Type B pancreatic cell (in vitro differentiated cells): ENCODE data around the gene GABARAP. TPM values are rescaled to one million over a fixed set of nuclear protein-coding genes. Genes with fewer than 3 reads are reported as not detected.
A peak's percentile ranks its signal among the peaks of the same experiment; 100 is the strongest.
"Not testable (repeated sequence)": the region's sequence is repeated elsewhere in the genome, so short reads cannot be mapped to it uniquely, and the experiment has no call there.

ENCODE experiments used
- DNase-seq: peaks from one replicate; pipeline ENCODE4 v3.0.0; 2021; ENCODE audit warnings: mixed read lengths; ENCODE audit not compliant: unreplicated experiment; ENCODE audit errors: extremely low spot score
- H3K27ac Mint-ChIP-seq: 2 replicates; pipeline ENCODE4 v1.8.0; 2021; ENCODE audit warnings: mild to moderate bottlenecking, mixed read lengths
- H3K27me3 Mint-ChIP-seq: 2 replicates; pipeline ENCODE4 v1.8.0; 2021; ENCODE audit warnings: mixed read lengths
- H3K36me3 Mint-ChIP-seq: 2 replicates; pipeline ENCODE4 v1.8.0; 2021; ENCODE audit warnings: mixed read lengths
- H3K4me1 Mint-ChIP-seq: one replicate; pipeline ENCODE4 v1.8.0; 2021; ENCODE audit warnings: mixed read lengths; ENCODE audit not compliant: unreplicated experiment
- H3K4me3 Mint-ChIP-seq: 2 replicates; pipeline ENCODE4 v1.8.0; 2021; ENCODE audit warnings: mild to moderate bottlenecking, mixed read lengths
- H3K9me3 Mint-ChIP-seq: 2 replicates; pipeline ENCODE4 v1.8.0; 2021; ENCODE audit warnings: mixed read lengths
- total RNA-seq: library from RNA; stranded (reverse); gene quantifications from 2 replicates; pipeline ENCODE4 v1.2.1, GENCODE V29; 2021; ENCODE audit warnings: low replicate concordance
- TF ChIP-seq, protein P1 (sequence below): fragments of 200-600 bp; sonication (generic); conservative IDR thresholded peaks from 2 replicates; pipeline ENCODE4 v1.5.0; 2021; ENCODE audit warnings: antibody characterized with exemption, mild to moderate bottlenecking

The GABARAP gene
- total RNA-seq, 1 donor from 2014 or later: 478 TPM

DNA sequence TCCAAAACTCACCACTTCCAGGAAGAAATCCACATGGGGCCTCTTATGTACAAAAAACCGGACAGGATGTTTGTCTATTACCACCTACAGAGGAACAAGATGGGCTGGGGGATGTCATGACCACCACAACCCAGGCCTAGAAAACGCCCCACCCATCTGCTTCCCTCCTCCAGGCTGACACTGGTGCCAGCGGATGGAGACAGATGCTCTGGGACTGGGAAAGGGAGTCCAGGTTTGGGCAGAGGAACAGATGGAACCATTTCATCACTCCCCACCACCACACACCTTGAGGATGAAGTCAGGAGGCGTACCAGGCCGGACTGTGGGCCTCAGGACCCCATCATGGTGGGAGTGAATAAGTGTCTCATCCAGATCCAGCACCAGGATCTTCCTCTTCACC is 4.5 kb upstream of the GABARAP start:
- peak overlapping the region; percentile 23 for H3K4me3 Mint-ChIP-seq
- H3K27me3 Mint-ChIP-seq: peaks cover 4% of the 10 kb centered on the region
- H3K36me3 Mint-ChIP-seq: peaks cover 17% of the 10 kb centered on the region
- peak overlapping the region; percentile 27 for H3K27ac Mint-ChIP-seq
- DNase-seq: no peak
- no peaks in the 10 kb centered on the region for H3K9me3 Mint-ChIP-seq
- H3K4me1 Mint-ChIP-seq: peaks cover 33% of the 10 kb centered on the region
- TF ChIP-seq, protein P1, sequence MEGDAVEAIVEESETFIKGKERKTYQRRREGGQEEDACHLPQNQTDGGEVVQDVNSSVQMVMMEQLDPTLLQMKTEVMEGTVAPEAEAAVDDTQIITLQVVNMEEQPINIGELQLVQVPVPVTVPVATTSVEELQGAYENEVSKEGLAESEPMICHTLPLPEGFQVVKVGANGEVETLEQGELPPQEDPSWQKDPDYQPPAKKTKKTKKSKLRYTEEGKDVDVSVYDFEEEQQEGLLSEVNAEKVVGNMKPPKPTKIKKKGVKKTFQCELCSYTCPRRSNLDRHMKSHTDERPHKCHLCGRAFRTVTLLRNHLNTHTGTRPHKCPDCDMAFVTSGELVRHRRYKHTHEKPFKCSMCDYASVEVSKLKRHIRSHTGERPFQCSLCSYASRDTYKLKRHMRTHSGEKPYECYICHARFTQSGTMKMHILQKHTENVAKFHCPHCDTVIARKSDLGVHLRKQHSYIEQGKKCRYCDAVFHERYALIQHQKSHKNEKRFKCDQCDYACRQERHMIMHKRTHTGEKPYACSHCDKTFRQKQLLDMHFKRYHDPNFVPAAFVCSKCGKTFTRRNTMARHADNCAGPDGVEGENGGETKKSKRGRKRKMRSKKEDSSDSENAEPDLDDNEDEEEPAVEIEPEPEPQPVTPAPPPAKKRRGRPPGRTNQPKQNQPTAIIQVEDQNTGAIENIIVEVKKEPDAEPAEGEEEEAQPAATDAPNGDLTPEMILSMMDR: no peak

DNA sequence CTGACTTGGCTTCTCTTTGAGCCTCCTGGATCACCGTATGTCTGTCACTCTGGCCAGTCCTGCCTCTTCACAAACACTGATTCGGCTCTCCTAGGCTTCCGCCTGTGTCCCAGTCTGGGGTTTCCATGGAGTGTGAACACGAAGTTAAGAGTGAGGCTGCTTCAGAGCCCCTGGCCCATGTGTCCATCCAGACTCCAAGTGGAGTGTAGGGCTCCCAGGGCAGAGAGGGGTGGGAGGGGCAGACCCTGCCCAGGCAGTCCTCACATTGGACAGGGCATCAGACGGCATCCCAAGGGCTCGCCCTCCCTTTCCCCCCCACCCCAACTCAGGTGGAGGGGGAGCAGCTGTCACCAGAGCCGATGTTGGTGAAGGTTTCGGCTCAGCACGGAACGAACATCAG is 1.6 kb upstream of the GABARAP start:
- H3K27me3 Mint-ChIP-seq, DNase-seq, H3K9me3 Mint-ChIP-seq: not testable (repeated sequence)
- H3K36me3 Mint-ChIP-seq: peaks cover 28% of the 10 kb centered on the region
- peak overlapping the region; percentile 98 for H3K4me3 Mint-ChIP-seq
- H3K27ac Mint-ChIP-seq: peak overlapping the region; percentile 97
- peaks cover 28% of the 10 kb centered on the region for H3K4me1 Mint-ChIP-seq

DNA sequence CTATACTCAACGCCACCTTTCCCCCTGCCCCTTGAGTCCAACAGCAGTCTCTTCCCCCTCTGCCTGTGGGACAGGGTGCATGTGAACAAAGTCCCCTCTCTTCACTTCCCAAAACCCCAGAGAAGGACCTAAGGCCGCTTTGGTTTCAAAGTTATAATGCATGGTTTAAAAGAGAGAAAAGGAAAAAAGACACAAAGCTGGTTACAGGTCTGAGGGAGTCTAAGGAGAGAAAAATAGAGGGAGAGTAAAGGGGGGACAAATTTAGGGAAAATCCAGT is 1.1 kb upstream of the GABARAP start:
- TF ChIP-seq, protein P1: no peak
- Mint-ChIP-seq H3K36me3 (peaks cover 28% of the 10 kb centered on the region), H3K9me3 (no peaks in the 10 kb centered on the region), H3K4me3 (peak overlapping the region; percentile 98), H3K4me1 (peaks cover 28% of the 10 kb centered on the region), H3K27me3 (peaks cover 4% of the 10 kb centered on the region), H3K27ac (peak overlapping the region; percentile 97)
- DNase-seq: no peak

DNA sequence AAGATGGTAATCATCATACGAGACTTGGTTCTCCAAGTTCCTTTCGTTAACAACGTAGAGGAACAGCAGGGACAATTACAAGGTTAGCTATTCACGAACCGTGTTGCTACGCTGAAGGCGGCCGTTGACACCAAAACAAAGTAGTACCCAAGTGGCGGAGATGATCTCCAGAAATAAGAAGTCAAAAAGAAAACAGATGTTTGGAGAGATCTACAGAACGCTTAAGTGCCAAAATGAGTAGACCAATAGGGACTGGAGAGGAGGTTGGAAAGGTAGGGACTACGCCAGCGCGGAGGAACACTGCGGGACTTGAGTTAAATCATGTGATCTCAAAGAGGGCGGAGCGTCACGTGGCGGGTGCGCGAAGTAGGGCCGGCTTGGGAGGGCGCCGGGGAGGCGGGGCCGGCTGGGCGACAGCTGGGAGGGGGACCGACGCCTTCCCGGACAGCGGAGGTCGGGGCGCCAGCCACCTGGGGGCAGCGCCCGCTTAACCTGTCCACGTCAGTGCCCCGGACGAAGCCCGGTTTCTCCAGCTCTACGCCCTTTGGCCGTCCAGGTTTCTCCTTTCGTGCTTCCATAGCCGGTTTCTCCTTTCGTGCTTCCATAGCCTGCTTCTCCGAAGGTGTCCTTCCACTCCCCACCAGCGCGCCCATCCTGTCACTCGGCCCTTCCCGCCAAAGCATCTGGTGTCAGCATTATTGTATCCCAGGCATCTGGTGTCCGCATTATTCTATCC is 636 bp upstream of the GABARAP start:
- Mint-ChIP-seq H3K27me3 (peaks cover 4% of the 10 kb centered on the region), H3K4me3 (peak overlapping the region; percentile 98), H3K36me3 (peaks cover 28% of the 10 kb centered on the region), H3K4me1 (peaks cover 28% of the 10 kb centered on the region), H3K27ac (peak overlapping the region; percentile 97), H3K9me3 (no peaks in the 10 kb centered on the region)
- TF ChIP-seq, protein P1: no peak
- peak; percentile 94 for DNase-seq

DNA sequence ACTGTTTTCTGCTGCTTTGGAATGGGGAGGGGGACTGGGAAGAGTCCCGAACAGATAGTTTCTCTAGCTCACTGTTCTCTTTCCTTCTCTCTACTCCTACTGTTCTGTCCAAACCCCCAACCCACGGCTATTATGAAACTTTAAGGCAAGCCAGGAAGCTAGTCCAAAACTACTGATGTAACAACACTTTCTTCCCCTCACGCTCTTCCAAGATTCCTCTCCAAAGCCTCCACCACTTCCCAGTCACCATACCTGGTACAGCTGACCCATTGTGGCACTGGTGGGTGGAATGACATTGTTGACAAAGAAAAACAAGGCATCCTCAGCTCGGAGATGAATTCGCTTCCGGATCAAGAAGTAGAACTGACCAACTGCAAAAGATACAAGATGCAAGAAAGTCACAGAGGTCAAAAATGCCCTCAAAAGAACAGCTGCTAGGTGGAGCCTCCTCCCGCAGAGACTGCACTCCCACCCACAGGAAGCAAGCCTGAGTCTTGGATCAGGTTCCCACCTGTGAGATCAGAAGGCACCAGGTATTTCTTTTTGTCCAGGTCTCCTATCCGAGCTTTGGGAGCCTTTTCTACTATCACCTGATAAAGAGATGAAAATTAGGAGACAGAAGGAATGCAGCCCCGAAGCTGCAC is 1.0 kb downstream of the GABARAP start:
- TF ChIP-seq, protein P1: no peak
- H3K36me3 Mint-ChIP-seq: peaks cover 29% of the 10 kb centered on the region
- no peaks in the 10 kb centered on the region for H3K9me3 Mint-ChIP-seq
- H3K4me3 Mint-ChIP-seq: peak overlapping the region; percentile 98
- peaks cover 4% of the 10 kb centered on the region for H3K27me3 Mint-ChIP-seq
- DNase-seq: no peak
- H3K4me1 Mint-ChIP-seq: peaks cover 31% of the 10 kb centered on the region
- peak overlapping the region; percentile 97 for H3K27ac Mint-ChIP-seq

DNA sequence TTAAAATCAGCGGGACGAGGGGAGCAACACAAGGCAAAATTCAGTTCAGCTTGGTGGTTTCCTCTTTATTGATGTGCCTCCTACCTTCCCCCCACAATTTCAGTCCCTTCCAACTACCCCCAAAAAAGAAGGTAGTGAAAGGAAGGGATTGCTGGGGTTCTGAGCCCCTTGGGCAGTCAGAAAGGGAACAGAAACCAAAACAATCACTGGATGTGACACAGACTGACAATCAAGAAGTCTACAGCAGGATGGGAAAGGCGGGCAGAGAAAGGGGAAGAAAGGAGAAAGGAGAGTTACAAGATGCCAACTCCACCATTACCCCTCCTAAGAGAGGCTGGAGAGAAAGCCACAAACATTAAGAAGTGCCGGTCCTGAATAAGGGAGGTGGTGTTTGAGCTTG is 1.9 kb downstream of the GABARAP start:
- DNase-seq: no peak
- Mint-ChIP-seq H3K9me3 (no peaks in the 10 kb centered on the region), H3K4me1 (peaks cover 30% of the 10 kb centered on the region), H3K27ac (peak overlapping the region; percentile 97), H3K4me3 (peak overlapping the region; percentile 98), H3K36me3 (peaks cover 25% of the 10 kb centered on the region), H3K27me3 (peaks cover 4% of the 10 kb centered on the region)
- TF ChIP-seq, protein P1: no peak
